A673 (cell line): ENCODE data around the gene LRRC70.

Source experiments
- CTCF ChIP-seq: fragments of 300-800, 200-600 bp; sonication (generic); conservative IDR thresholded peaks from 2 replicates; pipeline ENCODE4 v1.5.1; 2017; ENCODE audit warnings: low read depth, mild to moderate bottlenecking, antibody characterized with exemption, low read length, moderate library complexity, mixed read lengths
- EZH2 ChIP-seq: fragments of 200-600 bp; sonication (generic); IDR thresholded peaks from 2 replicates; pipeline ENCODE4 v1.6.1; 2017; ENCODE audit warnings: borderline replicate concordance, low read depth, mild to moderate bottlenecking, mixed read lengths, antibody characterized with exemption, low read length; ENCODE audit not compliant: poor library complexity, severe bottlenecking

DNA sequence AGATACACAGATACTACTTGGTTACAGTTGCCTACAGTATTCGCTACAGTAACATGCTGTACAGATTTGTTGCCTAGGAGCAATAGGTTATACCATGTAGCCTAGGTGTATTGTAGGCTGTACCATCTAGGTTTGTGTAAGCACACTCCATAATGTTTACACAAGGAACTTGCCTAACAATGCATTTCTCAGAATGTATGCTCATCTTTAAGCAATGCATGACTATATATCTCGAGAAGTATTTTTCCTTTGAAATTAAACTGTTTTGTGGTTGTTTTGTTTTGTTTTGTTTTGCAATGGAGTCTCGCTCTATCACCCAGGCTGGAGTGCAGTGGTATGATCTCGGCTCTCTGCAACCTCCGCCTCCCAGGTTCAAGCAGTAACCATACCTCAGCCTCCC is 25.3 kb downstream of the LRRC70 start:
- no peak for TF ChIP-seq CTCF
- TF ChIP-seq EZH2, result no peak
